CD4-positive, alpha-beta T cell treated with Interleukin-17A for 4 hours (primary cell): ENCODE measurements around the gene TMEM269.

Source experiments
- DNase-seq: peaks from one replicate; pipeline ENCODE4 v3.0.0-alpha.2; 2020; ENCODE audit warnings: mixed read lengths

TMEM269 gene

GRCh38 chr1:42825036-42825851 is 40.5 kb downstream of the TMEM269 start:
- DNase-seq: no peak

GRCh38 chr1:42830631-42831030 is 45.8 kb downstream of the TMEM269 start:
- DNase-seq: no peak

- no peak for DNase-seq
Observed at GRCh38 chr1:42831273-42831672, 46.5 kb downstream of the TMEM269 start.

GRCh38 chr1:42832641-42833240 is 48.0 kb downstream of the TMEM269 start:
- no peak for DNase-seq

- DNase-seq: no peak
Observed at GRCh38 chr1:42833981-42834380, 49.2 kb downstream of the TMEM269 start.

- DNase-seq: no peak
Observed at GRCh38 chr1:42834803-42835202, 50.0 kb downstream of the TMEM269 start.

GRCh38 chr1:42835422-42835821 is 50.6 kb downstream of the TMEM269 start:
- DNase-seq: no peak

- no peak for DNase-seq
Observed at GRCh38 chr1:42837709-42838108, 52.9 kb downstream of the TMEM269 start.

GRCh38 chr1:42838482-42839190 is 53.8 kb downstream of the TMEM269 start:
- DNase-seq: no peak

- DNase-seq: no peak
Observed at GRCh38 chr1:42841010-42841409, 56.2 kb downstream of the TMEM269 start.

- no peak for DNase-seq
Observed at GRCh38 chr1:42841440-42842147, 56.8 kb downstream of the TMEM269 start.

- DNase-seq: no peak
Observed at GRCh38 chr1:42844592-42845140, 59.9 kb downstream of the TMEM269 start.

GRCh38 chr1:42845193-42845592 is 60.4 kb downstream of the TMEM269 start:
- no peak for DNase-seq

- DNase-seq: no peak
Observed at GRCh38 chr1:42845866-42846256, 61.1 kb downstream of the TMEM269 start.

- DNase-seq: peak; percentile 89
Observed at GRCh38 chr1:42846257-42847110, 61.7 kb downstream of the TMEM269 start, which contains the start of gene ZNF691. ZNF691 (plus strand) TSS chr1:42846613; CDS start chr1:42849659, 3,046 bp downstream.

GRCh38 chr1:42847111-42847595 is 62.4 kb downstream of the TMEM269 start:
- no peak for DNase-seq

GRCh38 chr1:42847721-42848460 is 63.1 kb downstream of the TMEM269 start:
- peak; percentile 7 for DNase-seq

GRCh38 chr1:42848823-42849537 is 64.2 kb downstream of the TMEM269 start:
- DNase-seq: no peak

GRCh38 chr1:42849944-42850343 is 65.2 kb downstream of the TMEM269 start:
- no peak for DNase-seq
